Peyer's patch (tissue), 4 donors: Measurements from ENCODE around the gene MACROD2.

Source experiments
- CTCF ChIP-seq, 6 experiments: fragments of 450-650 bp in 4 of 6; fragments of 200-600 bp in 2 of 6; sonication (generic) in 1 of 6; IDR thresholded peaks; one replicate each; pipeline ENCODE4 v1.5.1; 2017 to 2019; ENCODE audit warnings: antibody characterized with exemption in 6 of 6, mild to moderate bottlenecking in 3 of 6, moderate library complexity in 1 of 6
- POLR2A ChIP-seq, 2 donors: fragments of 450-650 bp; IDR thresholded peaks; one replicate each; pipeline ENCODE4 v1.5.1; 2017; ENCODE audit warnings: antibody characterized with exemption in 2 of 2, mild to moderate bottlenecking in 2 of 2, moderate library complexity in 2 of 2

- TF ChIP-seq CTCF (IDR thresholded peaks at IDR 0.05) (no peak), POLR2A (IDR thresholded peaks at IDR 0.05) (no peak)
Observed at GRCh38 chr20:16049529-16050093, 2054.3 kb downstream of the MACROD2 start.
